ENCODE data around the gene ZNF444.

ZNF444 gene

DNA sequence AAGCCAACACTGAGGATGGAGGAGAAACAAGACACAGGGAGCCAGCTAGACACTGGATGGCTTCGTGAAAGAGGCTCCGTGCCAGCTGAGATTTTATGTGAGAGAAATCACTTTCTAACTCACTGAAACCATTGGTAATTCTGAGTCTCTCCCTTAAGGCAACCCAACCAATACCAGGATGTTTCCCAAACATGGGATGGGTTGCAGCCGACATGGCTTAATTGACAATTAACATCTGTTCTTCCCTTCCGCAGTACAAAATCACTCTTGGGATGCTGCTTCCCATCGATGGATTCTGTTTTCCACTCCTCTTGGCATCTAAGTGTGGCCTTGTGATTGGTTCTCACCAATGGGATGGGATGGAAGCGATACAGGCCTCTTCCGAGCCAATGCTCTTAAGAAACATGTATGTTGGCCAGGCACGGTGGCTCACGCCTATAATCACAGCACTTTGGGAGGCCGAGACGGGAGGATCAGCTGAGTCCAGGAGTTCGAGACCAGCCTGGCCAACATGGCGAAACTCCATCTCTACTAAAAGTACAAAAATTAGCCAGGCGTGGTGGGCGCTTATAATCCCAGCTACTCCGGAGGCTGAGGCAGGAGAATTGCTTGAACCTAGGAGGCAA, 17.7 kb upstream of the ZNF444 start:
- no peak for DNase-seq

- DNase-seq = no peak
These were observed 16.5 kb upstream of the ZNF444 start for GRCh38 chr19:56124578-56124977.

GRCh38 chr19:56125806-56126590, 15.1 kb upstream of the ZNF444 start:
- no peak for DNase-seq

DNA sequence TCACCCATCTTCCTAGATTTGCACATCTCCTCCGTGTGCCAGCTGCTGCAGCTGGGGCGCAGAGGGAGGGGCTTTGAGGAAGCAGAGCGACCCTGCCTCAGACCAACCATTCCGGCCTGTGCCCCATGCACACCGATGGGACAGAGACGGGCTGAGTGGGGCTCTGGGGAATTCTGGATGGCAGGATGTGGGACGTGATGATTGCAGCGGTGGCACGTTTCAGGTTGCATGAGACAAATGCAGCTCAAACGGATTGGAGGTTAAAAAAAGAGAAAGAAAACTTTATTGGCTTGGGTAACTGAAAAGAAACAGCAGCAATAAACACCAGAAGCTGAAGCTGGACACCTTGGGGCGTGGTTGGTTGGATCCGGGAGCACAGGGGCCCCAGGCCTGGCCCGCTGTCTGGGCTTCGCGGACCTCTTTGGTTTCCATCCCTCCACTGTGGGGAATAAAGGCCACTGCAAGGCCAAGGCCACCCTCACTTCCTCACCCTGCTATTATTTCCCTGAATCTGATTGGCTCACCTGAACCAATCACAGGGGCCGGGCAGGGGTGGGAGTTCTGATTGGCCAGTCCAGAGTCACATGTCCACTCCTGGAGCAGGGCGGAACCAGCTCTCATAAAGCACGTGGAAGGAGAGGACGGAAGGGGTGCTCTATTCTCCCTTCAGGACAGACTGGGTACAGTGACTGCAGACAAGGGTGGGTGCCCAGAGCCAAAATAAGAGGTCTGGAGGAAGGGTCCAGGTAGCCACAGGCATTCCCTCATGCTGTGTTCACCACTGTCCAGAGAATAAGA, 13.9 kb upstream of the ZNF444 start:
- DNase-seq = no peak

DNA sequence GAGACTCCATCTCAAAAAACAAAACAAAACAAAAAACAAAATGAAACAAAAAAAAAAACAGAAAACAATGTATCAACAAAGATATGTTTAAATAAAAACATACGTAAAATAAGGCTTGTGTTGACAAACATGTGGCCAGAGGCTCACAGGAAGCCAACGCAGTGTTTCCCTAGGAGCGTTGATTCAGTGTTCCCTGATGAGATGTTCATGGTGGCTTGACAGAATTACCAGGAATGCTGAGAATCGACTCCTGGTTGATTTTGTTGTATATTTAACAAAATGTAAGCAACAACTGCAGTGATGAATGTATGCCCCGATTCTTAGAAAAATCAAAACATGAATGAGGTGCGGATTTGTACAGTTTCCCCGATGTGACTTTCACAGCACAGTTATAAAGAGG, 11.1 kb upstream of the ZNF444 start:
- no peak for DNase-seq

- DNase-seq = no peak
These were observed 9.4 kb upstream of the ZNF444 start for GRCh38 chr19:56131651-56132050.

- DNase-seq = no peak
These were observed 8.7 kb upstream of the ZNF444 start for GRCh38 chr19:56132316-56132822.

DNA sequence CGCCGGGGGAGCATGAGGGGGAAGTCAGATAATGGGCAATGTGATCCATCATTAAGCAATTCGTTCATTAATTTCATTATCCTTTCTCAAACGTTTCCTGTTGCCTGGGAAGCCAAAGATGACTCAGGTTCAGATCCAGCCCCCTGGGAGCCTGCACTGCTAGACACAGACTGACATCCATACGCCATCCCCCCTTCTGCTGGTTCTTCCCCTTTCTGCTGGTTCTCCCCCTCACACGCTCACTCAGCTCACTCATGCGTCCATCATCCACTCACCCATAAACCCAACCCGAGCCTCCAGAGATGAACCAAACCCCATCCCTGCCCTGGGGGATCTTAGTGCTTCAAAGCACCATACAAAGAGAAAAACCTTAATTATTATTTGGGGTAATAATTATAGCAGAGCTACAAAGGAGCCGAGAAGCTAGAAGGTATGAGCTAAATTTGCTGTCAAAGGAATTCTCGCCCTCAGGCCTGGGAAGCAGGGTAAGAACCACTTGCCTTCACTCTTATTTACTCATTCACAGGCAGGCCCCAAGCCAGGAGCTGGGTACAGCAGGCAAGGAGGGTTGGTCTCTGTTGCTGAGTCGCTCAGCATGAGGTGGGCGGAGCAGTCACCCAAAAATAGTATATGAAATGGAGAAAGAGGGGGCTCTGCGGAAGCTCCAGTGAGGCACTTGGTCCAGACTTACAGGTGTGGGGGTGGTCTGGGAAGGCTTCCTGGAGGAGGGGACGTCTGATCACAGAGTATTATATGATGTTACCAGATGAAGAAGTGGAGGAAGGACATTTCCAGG, 7.0 kb upstream of the ZNF444 start:
- DNase-seq = no peak

DNA sequence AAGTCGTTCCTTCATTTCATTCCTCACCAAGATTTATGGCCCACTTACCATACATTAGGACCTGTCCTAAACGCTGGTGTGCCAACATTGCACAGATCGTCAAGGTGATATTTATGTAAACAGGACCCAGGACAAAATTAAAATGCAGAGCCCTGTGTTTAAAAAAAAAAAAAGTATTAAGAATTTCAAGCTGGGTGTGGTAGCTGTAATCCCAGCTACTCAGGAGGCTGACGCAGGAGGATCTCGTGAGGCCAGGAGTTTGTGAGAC, 6.5 kb upstream of the ZNF444 start:
- no peak for DNase-seq

DNA sequence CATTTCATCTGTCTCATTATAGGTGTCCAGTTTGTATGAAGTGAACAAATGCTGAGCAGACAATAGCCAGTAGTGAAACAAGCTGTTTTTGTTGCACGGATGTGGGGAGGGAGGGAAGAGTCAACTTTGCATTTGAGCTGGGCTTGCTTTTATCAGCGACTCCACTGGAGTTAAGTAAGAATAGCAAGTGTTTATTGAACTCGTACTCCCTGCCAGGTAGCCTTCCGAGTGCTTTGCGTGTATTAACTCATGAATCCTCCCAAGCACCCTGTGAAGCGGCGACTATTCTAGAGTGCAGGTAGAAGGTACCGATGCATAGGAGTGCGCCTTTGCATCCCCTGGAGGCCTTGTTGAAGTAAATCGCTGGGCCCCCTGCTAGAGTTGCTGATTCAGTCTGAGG, 4.7 kb upstream of the ZNF444 start:
- no peak for DNase-seq

DNA sequence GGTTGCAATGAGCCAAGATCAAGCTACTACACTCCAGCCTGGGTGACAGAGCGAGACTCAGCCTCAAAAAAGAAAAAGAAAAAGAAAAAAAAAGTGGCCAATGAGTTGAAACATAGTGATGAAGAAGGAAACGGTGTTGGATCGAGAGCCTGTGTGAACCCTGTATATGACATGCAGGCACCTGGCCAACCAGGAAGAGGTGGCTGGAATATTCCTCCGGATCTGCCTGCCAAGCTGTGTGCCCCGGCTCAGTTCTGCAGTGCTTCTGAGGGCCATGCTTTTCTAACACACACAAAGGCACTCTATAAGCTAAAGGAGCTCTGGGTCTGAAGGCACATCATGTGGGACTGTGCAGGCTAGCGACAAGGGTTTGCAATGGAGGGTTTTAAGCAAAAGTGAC, 3.7 kb upstream of the ZNF444 start:
- no peak for DNase-seq

GRCh38 chr19:56138069-56138468, 3.0 kb upstream of the ZNF444 start:
- DNase-seq = no peak

GRCh38 chr19:56139847-56140582, 1.1 kb upstream of the ZNF444 start:
- no peak for DNase-seq

GRCh38 chr19:56141417-56141993, 418 bp downstream of the ZNF444 start:
- DNase-seq = peak; percentile 70

DNA sequence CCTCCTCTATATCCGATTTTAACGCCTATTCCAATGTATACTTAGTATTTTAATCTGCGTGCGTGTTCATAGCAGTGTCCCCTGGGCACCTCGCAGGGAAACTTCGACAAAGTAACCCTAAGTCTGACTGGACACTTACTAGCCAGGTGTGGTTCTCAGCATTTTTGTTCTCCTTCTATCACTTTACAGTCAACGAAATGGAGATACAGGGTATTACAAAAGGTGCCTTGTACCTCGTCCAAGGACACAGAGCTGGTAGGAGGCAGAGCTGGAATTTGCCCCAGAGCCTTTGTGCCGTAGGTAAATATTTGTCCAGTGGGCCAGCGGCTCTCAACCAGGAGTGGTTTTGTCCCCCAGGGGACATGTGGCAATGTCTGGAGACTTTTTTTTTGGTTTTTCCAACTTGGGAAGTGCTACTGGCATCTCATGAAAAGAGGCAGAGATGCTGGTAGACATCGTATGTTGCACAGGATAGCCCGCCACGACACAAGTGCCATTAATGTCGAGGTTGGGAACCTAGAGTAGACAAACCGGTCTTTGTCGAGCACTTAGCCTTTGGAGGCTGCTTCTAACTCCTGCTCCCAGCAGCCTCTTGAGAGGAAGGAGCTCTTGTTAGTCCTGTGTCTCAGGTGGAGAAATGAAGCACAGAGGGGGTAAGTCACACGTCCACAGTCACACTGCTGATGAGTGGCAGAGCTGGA, 1.1 kb downstream of the ZNF444 start:
- DNase-seq = no peak

DNA sequence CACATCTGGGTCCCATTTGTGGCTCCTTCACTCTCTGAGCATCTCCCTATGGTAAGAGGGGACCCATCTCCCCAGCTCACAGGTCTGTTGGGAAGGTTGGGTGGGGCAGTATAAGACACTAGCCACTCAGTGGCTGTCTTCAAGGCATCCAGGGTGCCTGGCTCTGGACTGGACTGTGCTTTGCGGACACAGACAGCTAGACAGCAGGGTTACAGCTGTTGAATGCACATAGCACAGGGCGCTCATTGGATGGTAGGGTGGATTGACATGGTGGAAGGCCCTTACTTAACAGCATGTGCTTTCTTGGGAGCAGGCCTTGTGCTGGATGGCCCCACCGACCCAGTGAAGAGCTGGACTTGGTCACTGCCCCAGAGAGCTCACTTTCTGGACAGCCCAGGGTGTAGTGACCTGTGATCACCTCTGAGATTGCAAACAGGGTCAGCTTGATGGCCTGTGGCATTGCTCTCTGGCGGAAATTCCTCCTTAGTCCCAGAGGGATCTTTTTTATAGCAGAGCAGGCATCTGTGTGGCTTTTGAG, 1.9 kb downstream of the ZNF444 start:
- DNase-seq = no peak

- DNase-seq = no peak
These were observed 3.3 kb downstream of the ZNF444 start for GRCh38 chr19:56144376-56144775.

GRCh38 chr19:56144831-56145230, 3.7 kb downstream of the ZNF444 start:
- DNase-seq = no peak

DNA sequence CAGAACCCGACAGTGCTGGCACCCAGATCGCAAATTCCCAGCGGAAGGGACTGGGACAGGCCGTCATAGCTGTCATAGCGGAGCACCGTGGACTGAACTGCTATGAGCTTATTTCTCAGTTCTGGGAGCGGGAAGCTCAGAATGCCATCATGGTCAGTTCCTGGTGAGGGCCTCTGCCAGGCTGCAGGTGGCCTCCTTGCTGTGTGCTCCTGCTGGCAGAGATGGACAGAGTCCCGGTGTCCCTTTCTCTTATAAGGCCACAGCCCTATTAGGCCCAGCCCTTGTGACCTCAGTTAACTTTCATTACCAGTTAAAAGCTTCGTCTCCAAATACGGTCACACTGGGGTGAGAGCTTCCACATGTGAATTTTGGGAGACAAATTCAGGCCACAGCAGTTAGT, 4.6 kb downstream of the ZNF444 start:
- DNase-seq = no peak

GRCh38 chr19:56146904-56147303, 5.8 kb downstream of the ZNF444 start:
- DNase-seq = no peak

DNA sequence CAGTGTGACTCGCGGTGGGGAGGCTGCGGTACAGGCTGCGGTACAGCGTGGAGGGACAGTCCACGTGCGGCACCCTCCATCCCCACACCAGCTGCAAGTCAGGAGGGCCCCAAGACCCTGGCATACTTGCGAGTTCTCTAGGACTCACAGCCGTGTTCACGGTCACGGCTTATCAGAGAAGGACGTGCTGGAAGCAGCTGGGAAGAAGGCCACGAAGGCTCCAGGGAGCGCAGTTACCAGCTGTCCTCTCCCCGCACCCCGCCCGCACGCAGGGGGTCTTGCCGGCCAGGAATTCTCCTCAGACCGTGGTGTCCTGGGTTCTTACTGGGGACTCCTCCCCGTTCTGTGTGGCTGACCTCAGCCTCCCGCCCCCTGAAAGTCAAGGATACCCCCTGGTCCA, 6.2 kb downstream of the ZNF444 start:
- DNase-seq = no peak
